Loucy (cell line): ENCODE data around the gene DEFB116.

Experiments used
- H2AFZ ChIP-seq: fragments of 200-600 bp; sonication (generic); 2 replicates; pipeline ENCODE4 v1.6.0; 2016; ENCODE audit warnings: antibody characterized with exemption, mild to moderate bottlenecking, low read length, moderate library complexity
- H3F3A ChIP-seq: fragments of 200-600 bp; 2 replicates; pipeline ENCODE4 v1.6.0; 2016; ENCODE audit warnings: antibody characterized with exemption, low read depth, mild to moderate bottlenecking
- H3K27me3 ChIP-seq: fragments of 200-600 bp; sonication (generic); 2 replicates; pipeline ENCODE4 v1.6.1; 2014; ENCODE audit warnings: low read length, mild to moderate bottlenecking; ENCODE audit not compliant: insufficient read depth, poor library complexity, severe bottlenecking
- H3K36me3 ChIP-seq: fragments of 200-600 bp; sonication (generic); 2 replicates; pipeline ENCODE4 v1.6.1; 2016; ENCODE audit warnings: low read length; ENCODE audit not compliant: insufficient read depth
- H3K4me1 ChIP-seq: fragments of 200-600 bp; sonication (generic); 2 replicates; pipeline ENCODE4 v1.5.1; 2014; ENCODE audit warnings: low read length, mild to moderate bottlenecking; ENCODE audit not compliant: insufficient read depth, poor library complexity, severe bottlenecking
- H3K4me2 ChIP-seq: fragments of 200-600 bp; sonication (generic); 2 replicates; pipeline ENCODE4 v1.6.0; 2014; ENCODE audit warnings: antibody characterized with exemption, low read length, low read depth, mild to moderate bottlenecking; ENCODE audit not compliant: poor library complexity, severe bottlenecking
- H3K4me3 ChIP-seq: fragments of 200-600 bp; sonication (generic); 2 replicates; pipeline ENCODE4 v1.5.1; 2014; ENCODE audit warnings: low read length, mild to moderate bottlenecking, mixed read lengths; ENCODE audit not compliant: poor library complexity, severe bottlenecking
- H3K79me2 ChIP-seq: fragments of 200-600 bp; sonication (generic); 2 replicates; pipeline ENCODE4 v1.6.1; 2014; ENCODE audit warnings: low read length; ENCODE audit not compliant: insufficient read depth
- H3K9ac ChIP-seq: fragments of 200-600 bp; sonication (generic); 2 replicates; pipeline ENCODE4 v1.6.0; 2014; ENCODE audit warnings: mild to moderate bottlenecking, low read depth, low read length, moderate library complexity; ENCODE audit not compliant: poor library complexity, severe bottlenecking
- H3K9me2 ChIP-seq: fragments of 200-600 bp; sonication (generic); replicated peaks from 2 replicates; pipeline ENCODE4 v1.6.1; 2016; ENCODE audit warnings: low read depth, low read length, mixed read lengths
- H3K9me3 ChIP-seq: fragments of 200-600 bp; sonication (generic); 2 replicates; pipeline ENCODE4 v1.6.1; 2014; ENCODE audit warnings: mild to moderate bottlenecking, antibody characterized with exemption, low read length, low read depth; ENCODE audit not compliant: insufficient read depth
- H4K20me1 ChIP-seq: fragments of 200-600 bp; sonication (generic); 2 replicates; pipeline ENCODE4 v1.6.0; 2014; ENCODE audit warnings: antibody characterized with exemption, low read length, mild to moderate bottlenecking; ENCODE audit not compliant: insufficient read depth, poor library complexity, severe bottlenecking
- CTCF ChIP-seq: fragments of 200-600 bp; sonication (generic); conservative IDR thresholded peaks from 2 replicates; pipeline ENCODE4 v1.5.1; 2014; ENCODE audit warnings: mild to moderate bottlenecking, antibody characterized with exemption, low read length
- EZH2phosphoT487 ChIP-seq: fragments of 200-600 bp; IDR thresholded peaks from 2 replicates; pipeline ENCODE4 v1.6.1; 2018; ENCODE audit warnings: antibody characterized with exemption, mild to moderate bottlenecking, moderate library complexity, borderline replicate concordance

The DEFB116 gene

GRCh38 chr20:31256959-31257358 lies 51.4 kb downstream of the DEFB116 start:
- Histone ChIP-seq H4K20me1 (no peaks in the 10 kb centered on the region), H3F3A (no peaks in the 10 kb centered on the region), H3K4me3 (no peak overlapping the region), H3K4me1 (no peaks in the 10 kb centered on the region), H3K27me3 (no peaks in the 10 kb centered on the region), H3K4me2 (no peak overlapping the region), H3K36me3 (no peaks in the 10 kb centered on the region), H3K9me3 (no peaks in the 10 kb centered on the region), H3K79me2 (no peaks in the 10 kb centered on the region), H2AFZ (no peak overlapping the region), H3K9me2 (no peaks in the 10 kb centered on the region), H3K9ac (no peak overlapping the region)
- no peak for TF ChIP-seq CTCF
- no peak for TF ChIP-seq EZH2phosphoT487
